HCT116 (cell line): ENCODE results near the gene NINJ1. TPM values are rescaled to one million over a fixed set of nuclear protein-coding genes. Genes with fewer than 3 reads are reported as not detected.

Experiments
- ATAC-seq: fragments of 200-7000 bp; cut with Tn5 transposase; 2 replicates; pipeline ENCODE4 v1.9.1; 2020; ENCODE audit warnings: mild to moderate bottlenecking, moderate library complexity
- BruUV-seq: library from RNA; stranded (reverse); fragments of 400-500 nt; replicated peaks from 2 replicates; lab custom pipeline; 2021; lab: Mats Ljungman, UMichigan
- CTCF ChIA-PET: fragments of 300-600 bp; sonication (Branson Sonifier 250); formaldehyde crosslinking; loops from one replicate; lab custom pipeline; 2021; ENCODE audit warnings: antibody characterized with exemption; lab: Charles Lee
- POLR2A ChIA-PET: fragments of 300-600, 350-600 bp; sonication (Branson Sonifier 250); formaldehyde crosslinking; loops from one replicate; lab custom pipeline; 2021; ENCODE audit warnings: antibody characterized with exemption; lab: Charles Lee
- RAD21 ChIA-PET, 2 experiments: fragments of 300-600 bp; sonication (Branson Sonifier 250); formaldehyde crosslinking; loops; one replicate each; lab custom pipeline; 2023; ENCODE audit warnings: low total read pairs in 2 of 2; ENCODE audit not compliant: uncharacterized antibody in 2 of 2, unreplicated experiment in 2 of 2, low non-redundant PET in 1 of 2; lab: Charles Lee
- DNase-seq: peaks from one replicate; pipeline ENCODE4 v3.0.0-alpha.2; 2010; ENCODE audit warnings: low read depth, low spot score
- H2AFZ ChIP-seq: fragments of 200-600 bp; shearing (Covaris generic), sonication (generic); 2 replicates; pipeline ENCODE4 v1.6.1; 2017; ENCODE audit warnings: low read depth, mixed run types, mixed read lengths, antibody characterized with exemption, low read length; ENCODE audit not compliant: poor library complexity, severe bottlenecking
- H3K27ac ChIP-seq: 2 replicates; pipeline ENCODE4 v1.5.1; 2012; ENCODE audit warnings: low read depth, low read length
- H3K27me3 ChIP-seq: fragments of 200-600 bp; sonication (generic); 2 replicates; pipeline ENCODE4 v1.6.1; 2016; ENCODE audit warnings: mixed run types, low read length, mixed read lengths; ENCODE audit not compliant: insufficient read depth
- H3K36me3 ChIP-seq, 2 experiments: fragments of 200-500 bp in 1 of 2; fragments of 200-600 bp in 1 of 2; sonication (Bioruptor generic) in 1 of 2; sonication (generic) in 1 of 2; 2 replicates each; pipeline versions ENCODE4 v1.5.1 to v1.6.1; 2014 to 2016; ENCODE audit warnings: low read length in 2 of 2, inconsistent platforms in 1 of 2, mixed read lengths in 1 of 2, mixed run types in 1 of 2; ENCODE audit not compliant: insufficient read depth in 2 of 2, control insufficient read depth in 1 of 2
- H3K4me1 ChIP-seq, 2 experiments: fragments of 200-600 bp in 1 of 2; sonication (generic) in 1 of 2; 2 replicates each; pipeline versions ENCODE4 v1.5.1 to v1.6.1; 2012 to 2017; ENCODE audit warnings: low read length in 2 of 2, inconsistent platforms in 1 of 2, mild to moderate bottlenecking in 1 of 2, mixed read lengths in 1 of 2, mixed run types in 1 of 2, moderate library complexity in 1 of 2; ENCODE audit not compliant: insufficient read depth in 2 of 2, control insufficient read depth in 1 of 2
- H3K4me2 ChIP-seq: fragments of 200-600 bp; sonication (generic); 2 replicates; pipeline ENCODE4 v1.6.1; 2017; ENCODE audit warnings: mixed run types, low read length, mixed read lengths
- H3K4me3 ChIP-seq, 2 experiments: fragments of 200-600 bp in 1 of 2; sonication (generic) in 1 of 2; replicated peaks in 1 of 2; 2 replicates each; pipeline ENCODE4 v1.5.1; 2011 to 2016; ENCODE audit warnings: low read length in 2 of 2, control low read depth in 1 of 2, low read depth in 1 of 2, mild to moderate bottlenecking in 1 of 2, mixed read lengths in 1 of 2, mixed run types in 1 of 2
- H3K79me2 ChIP-seq: fragments of 200-600 bp; sonication (generic); 2 replicates; pipeline ENCODE4 v1.6.1; 2017; ENCODE audit warnings: mild to moderate bottlenecking, mixed run types, low read length, moderate library complexity, mixed read lengths; ENCODE audit not compliant: insufficient read depth
- H3K9ac ChIP-seq: fragments of 200-600 bp; sonication (generic); 2 replicates; pipeline ENCODE4 v1.6.1; 2016; ENCODE audit warnings: low read length, mixed read lengths
- H3K9me2 ChIP-seq: fragments of 200-600 bp; sonication (generic), shearing (Covaris generic); 2 replicates; pipeline ENCODE4 v1.6.1; 2017; ENCODE audit warnings: mixed run types, mild to moderate bottlenecking, moderate library complexity; ENCODE audit not compliant: insufficient read depth
- H3K9me3 ChIP-seq, 2 experiments: fragments of 200-500 bp in 1 of 2; fragments of 200-600 bp in 1 of 2; sonication (Bioruptor generic) in 1 of 2; sonication (generic) in 1 of 2; 2 replicates each; pipeline ENCODE4 v1.6.1; 2014 to 2017; ENCODE audit warnings: low read length in 2 of 2, mixed read lengths in 2 of 2, inconsistent platforms in 1 of 2, low read depth in 1 of 2, mild to moderate bottlenecking in 1 of 2, mixed run types in 1 of 2, moderate library complexity in 1 of 2; ENCODE audit not compliant: control insufficient read depth in 1 of 2, insufficient read depth in 1 of 2
- H4K20me1 ChIP-seq: fragments of 200-600 bp; sonication (generic), shearing (Covaris generic); 2 replicates; pipeline ENCODE4 v1.6.1; 2017; ENCODE audit warnings: mixed run types, mild to moderate bottlenecking, moderate library complexity; ENCODE audit not compliant: insufficient read depth
- CBX3 ChIP-seq: IDR thresholded peaks from 2 replicates; pipeline ENCODE4 v1.6.1; 2012; ENCODE audit warnings: low read depth
- CEBPB ChIP-seq: IDR thresholded peaks from 2 replicates; pipeline ENCODE4 v1.6.1; 2012; ENCODE audit warnings: low read depth
- CTCF ChIP-seq, 3 experiments: fragments of 200-600 bp in 1 of 3; sonication (generic) in 1 of 3; IDR thresholded peaks in 2 of 3; conservative IDR thresholded peaks in 1 of 3; 2 replicates each; pipeline ENCODE4 v1.5.1; 2012 to 2017; ENCODE audit warnings: low read depth in 2 of 3, low read length in 2 of 3, antibody characterized with exemption in 1 of 3, borderline replicate concordance in 1 of 3, control low read depth in 1 of 3, mild to moderate bottlenecking in 1 of 3, mixed read lengths in 1 of 3, mixed run types in 1 of 3, moderate library complexity in 1 of 3; ENCODE audit not compliant: insufficient read depth in 1 of 3
- EGR1 ChIP-seq: IDR thresholded peaks from 2 replicates; pipeline ENCODE4 v1.6.1; 2012; ENCODE audit warnings: low read depth
- EZH2phosphoT487 ChIP-seq: fragments of 200-600 bp; IDR thresholded peaks from 2 replicates; pipeline ENCODE4 v1.6.1; 2018; ENCODE audit warnings: antibody characterized with exemption, borderline replicate concordance
- JUND ChIP-seq: IDR thresholded peaks from 2 replicates; pipeline ENCODE4 v1.6.1; 2012
- RAD21 ChIP-seq: IDR thresholded peaks from 2 replicates; pipeline ENCODE4 v1.6.1; 2012; ENCODE audit warnings: low read depth, mild to moderate bottlenecking
- SP1 ChIP-seq: IDR thresholded peaks from 2 replicates; pipeline ENCODE4 v1.6.1; 2012; ENCODE audit warnings: low read depth
- ZNF274 ChIP-seq: fragments of 200-500 bp; sonication (Bioruptor generic); IDR thresholded peaks from 2 replicates; pipeline ENCODE4 v1.6.1; 2014; ENCODE audit warnings: mild to moderate bottlenecking, low read depth, low read length, inconsistent platforms
- intact Hi-C: fragments of 100-400 bp; cut with micrococcal nuclease; formaldehyde crosslinking; loops from 2 replicates; pipeline ENCODE4 v1.10.0; 2022
- total RNA-seq: library from RNA; stranded (reverse); gene quantifications from one replicate; pipeline ENCODE4 v1.2.1, GENCODE V29; 2021; ENCODE audit not compliant: unreplicated experiment

Gene NINJ1
- total RNA-seq, 1 experiment from 2014 or later, result 34.4 TPM

GRCh38 chr9:93154293-93154903 lies 20.3 kb upstream of the NINJ1 start:
- TF ChIP-seq JUND (no peak), EGR1 (no peak), RAD21 (peak; percentile 70), CTCF (IDR thresholded peaks at IDR 0.05 in 2 of 3, conservative IDR thresholded peaks at IDR 0.05 in 1 of 3; ENCODE audit: borderline replicate concordance in 1 of 3, insufficient read depth in 1 of 3, low read depth in 2 of 3, low read length in 2 of 3) (peak; percentile 67 to 93 (median 93); a peak in 5 of 6 replicates)

DNA sequence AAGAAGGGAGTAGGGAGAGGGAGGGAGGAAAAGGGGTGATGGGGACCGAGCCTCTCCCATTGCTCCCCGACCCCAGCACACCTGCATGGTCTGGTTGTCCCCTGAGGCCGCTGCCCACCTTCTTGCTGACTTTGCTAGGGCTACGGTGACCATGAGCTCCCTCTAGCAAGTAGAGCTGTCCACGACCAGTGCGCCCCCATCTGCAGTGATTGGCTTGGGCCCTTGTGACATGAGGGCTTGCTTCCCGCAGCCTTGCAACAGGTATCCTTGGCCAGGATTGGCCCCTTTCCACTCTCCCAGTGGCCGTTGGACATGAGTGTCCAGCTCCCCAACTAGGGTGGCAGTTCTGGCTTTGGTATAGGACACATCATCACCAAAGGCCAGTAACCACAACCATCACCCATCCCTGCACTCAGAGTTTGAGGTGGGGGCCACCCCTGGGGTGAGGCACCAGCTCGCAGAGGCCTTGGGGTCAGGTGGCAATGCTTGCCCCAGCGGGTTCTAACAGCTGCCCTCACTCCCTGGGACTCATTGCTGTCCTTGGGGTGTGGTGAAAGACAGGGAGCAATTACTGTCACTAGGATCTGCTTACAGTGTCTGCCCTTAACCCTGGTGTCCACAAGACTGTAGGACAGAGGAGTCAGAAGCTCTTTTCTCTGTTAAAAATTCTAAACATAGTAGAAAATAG lies 17.2 kb upstream of the NINJ1 start:
- Histone ChIP-seq H3K9ac (no peak overlapping the region), H4K20me1 (no peaks in the 10 kb centered on the region), H3K9me2 (no peaks in the 10 kb centered on the region), H3K9me3 (peaks cover 0 to 6% of the 10 kb centered on the region in 2 experiments; a peak in 1 of 4 replicates), H3K4me3 (no peak overlapping the region), H3K27me3 (no peaks in the 10 kb centered on the region), H3K4me2 (no peak overlapping the region), H2AFZ (no peak overlapping the region), H3K4me1 (no peaks in the 10 kb centered on the region), H3K36me3 (no peaks in the 10 kb centered on the region), H3K79me2 (no peaks in the 10 kb centered on the region), H3K27ac (no peak overlapping the region)
- no TSS peak for BruUV-seq
- TF ChIP-seq EGR1 (no peak), EZH2phosphoT487 (no peak), ZNF274 (no peak), CBX3 (no peak), SP1 (no peak), CEBPB (no peak)
- intact Hi-C loops, result loop anchor here (5.0 kb wide), 1 partner anchor 44 kb away; no protein-coding TSS in a partner anchor
- CTCF ChIA-PET, result no interaction called here
- POLR2A ChIA-PET, result no interaction called here
- DNase-seq (no peak), ATAC-seq (no peak)
- RAD21 ChIA-PET, result no interaction called here

More at GRCh38 chr9:93154293-93154903, 20.3 kb upstream of the NINJ1 start:
- CTCF ChIA-PET, result interaction anchor here (0.6 to 1.6 kb wide), 16 partner anchors 8 to 412 kb away, joined by 3 to 18 read pairs (median 6); no protein-coding TSS in a partner anchor
- H3K27me3 ChIP-seq, result no peaks in the 10 kb centered on the region
- ATAC-seq (peak; percentile 89), DNase-seq (no peak)
- no peak overlapping the region for H3K4me2 ChIP-seq
- H3K4me3 ChIP-seq, result no peak overlapping the region
- no peaks in the 10 kb centered on the region for H3K9me2 ChIP-seq
- RAD21 ChIA-PET, result interaction anchor here (0.6 to 1.4 kb wide), 4 partner anchors 148 to 856 kb away, joined by 3 to 7 read pairs (median 4); no protein-coding TSS in a partner anchor
- POLR2A ChIA-PET, result interaction anchor here (1.0 kb wide), 1 partner anchor 20 kb away, joined by 3 read pairs; the partner anchor contains the start of gene NINJ1
- no peaks in the 10 kb centered on the region for H4K20me1 ChIP-seq
- no peaks in the 10 kb centered on the region for H3K36me3 ChIP-seq
- no peak overlapping the region for H3K9ac ChIP-seq
- no peak overlapping the region for H2AFZ ChIP-seq
- peaks cover 0 to 2% of the 10 kb centered on the region in 2 experiments; a peak in 2 of 4 replicates for H3K4me1 ChIP-seq
- no peaks in the 10 kb centered on the region for H3K79me2 ChIP-seq
- H3K9me3 ChIP-seq, result no peaks in the 10 kb centered on the region
- no peak overlapping the region for H3K27ac ChIP-seq
- intact Hi-C loops, result loop anchor here (5.0 kb wide), 1 partner anchor 47 kb away; no protein-coding TSS in a partner anchor
- BruUV-seq, result no TSS peak
